Measurements from ENCODE around the gene CHD2.
"Not testable (repeated sequence)": the region's sequence is repeated elsewhere in the genome, so short reads cannot be mapped to it uniquely, and the experiment has no call there.

CHD2 gene

GRCh38 chr15:93036951-93037819, 137.1 kb downstream of the CHD2 start:
- peak; percentile 6 for TF ChIP-seq CTCF (IDR thresholded peaks at IDR 0.05; ENCODE audit: low read depth, low read length, missing control alignments)
- H3K4me3 ChIP-seq (replicated peaks; ENCODE audit: low read depth, low read length): no peak overlapping the region
- peak; percentile 24 for DNase-seq (ENCODE audit: extremely low read depth, low read depth)

- no peak overlapping the region for H3K4me3 ChIP-seq (replicated peaks; ENCODE audit: low read depth, low read length)
- no peak for TF ChIP-seq CTCF (IDR thresholded peaks at IDR 0.05; ENCODE audit: low read depth, low read length, missing control alignments)
- no peak for DNase-seq (ENCODE audit: extremely low read depth, low read depth)
Observed at GRCh38 chr15:93037820-93038705, 137.9 kb downstream of the CHD2 start.

GRCh38 chr15:93039562-93040287, 139.6 kb downstream of the CHD2 start:
- not testable (repeated sequence) for H3K4me3 ChIP-seq (replicated peaks; ENCODE audit: low read depth, low read length); DNase-seq (ENCODE audit: extremely low read depth, low read depth)

- no peak for DNase-seq (ENCODE audit: extremely low read depth, low read depth)
Observed at GRCh38 chr15:93040288-93041158, 140.4 kb downstream of the CHD2 start.

GRCh38 chr15:93041159-93041547, 141.0 kb downstream of the CHD2 start:
- no peak overlapping the region for H3K4me3 ChIP-seq (replicated peaks; ENCODE audit: low read depth, low read length)
- DNase-seq (ENCODE audit: extremely low read depth, low read depth): no peak
- TF ChIP-seq CTCF (IDR thresholded peaks at IDR 0.05; ENCODE audit: low read depth, low read length, missing control alignments): no peak

More at GRCh38 chr15:93040288-93041158, 140.4 kb downstream of the CHD2 start:
- TF ChIP-seq CTCF (IDR thresholded peaks at IDR 0.05; ENCODE audit: low read depth, low read length, missing control alignments): no peak
- H3K4me3 ChIP-seq (replicated peaks; ENCODE audit: low read depth, low read length): no peak overlapping the region

GRCh38 chr15:93042211-93042610, 142.1 kb downstream of the CHD2 start:
- no peak for TF ChIP-seq CTCF (IDR thresholded peaks at IDR 0.05; ENCODE audit: low read depth, low read length, missing control alignments)
- DNase-seq (ENCODE audit: extremely low read depth, low read depth): no peak
- H3K4me3 ChIP-seq (replicated peaks; ENCODE audit: low read depth, low read length): no peak overlapping the region

Data from HFF-Myc (cell line).